Caco-2 (cell line): ENCODE data around the gene PJA2. TPM values are rescaled to one million over a fixed set of nuclear protein-coding genes. Genes with fewer than 3 reads are reported as not detected.
A peak's percentile ranks its signal among the peaks of the same experiment; 100 is the strongest.

Experiments
- BruUV-seq: library from RNA; stranded (reverse); fragments of 400-500 nt; replicated peaks from 2 replicates; lab custom pipeline; 2021; lab: Mats Ljungman, UMichigan
- CTCF ChIA-PET: fragments of 300-600 bp; sonication (Branson Sonifier 250); formaldehyde crosslinking; loops from one replicate; lab custom pipeline; 2022; ENCODE audit warnings: antibody characterized with exemption; lab: Charles Lee
- POLR2A ChIA-PET: fragments of 300-600 bp; sonication (Branson Sonifier 250); formaldehyde crosslinking; loops from one replicate; lab custom pipeline; 2022; ENCODE audit warnings: antibody characterized with exemption; lab: Charles Lee
- DNase-seq, 2 experiments: peaks; one replicate each; pipeline versions ENCODE4 v3.0.0 to v3.0.0-alpha.2; 2020 to 2022
- H3K27me3 ChIP-seq: replicated peaks from 2 replicates; pipeline ENCODE4 v1.6.0; 2011; ENCODE audit warnings: low read length; ENCODE audit not compliant: control insufficient read depth, insufficient read depth
- H3K36me3 ChIP-seq: 2 replicates; pipeline ENCODE4 v1.5.1; 2011; ENCODE audit warnings: low read length; ENCODE audit not compliant: control insufficient read depth, insufficient read depth
- H3K4me1 ChIP-seq: fragments of 250-450 bp; sonication (Bioruptor Pico); 2 replicates; pipeline ENCODE4 v1.5.1; 2020; ENCODE audit warnings: mild to moderate bottlenecking
- H3K4me3 ChIP-seq: 2 replicates; pipeline ENCODE4 v1.5.1; 2011; ENCODE audit warnings: low read depth, mild to moderate bottlenecking, control low read depth, low read length
- H3K9me3 ChIP-seq: fragments of 250-450 bp; sonication (Bioruptor Pico); 2 replicates; pipeline ENCODE4 v1.5.1; 2020; ENCODE audit warnings: mild to moderate bottlenecking, moderate library complexity
- H3K27ac Mint-ChIP-seq: one replicate; pipeline ENCODE4 v1.8.0; 2022; ENCODE audit warnings: mixed read lengths; ENCODE audit not compliant: unreplicated experiment
- H3K27me3 Mint-ChIP-seq: one replicate; pipeline ENCODE4 v1.8.0; 2022; ENCODE audit warnings: mixed read lengths; ENCODE audit not compliant: insufficient read depth, unreplicated experiment
- H3K36me3 Mint-ChIP-seq: one replicate; pipeline ENCODE4 v1.8.0; 2022; ENCODE audit warnings: mild to moderate bottlenecking, mixed read lengths; ENCODE audit not compliant: insufficient read depth, unreplicated experiment
- H3K4me1 Mint-ChIP-seq: one replicate; pipeline ENCODE4 v1.8.0; 2022; ENCODE audit warnings: low read depth, mixed read lengths; ENCODE audit not compliant: unreplicated experiment
- H3K4me3 Mint-ChIP-seq: one replicate; pipeline ENCODE4 v1.8.0; 2022; ENCODE audit warnings: mild to moderate bottlenecking, moderate library complexity, mixed read lengths; ENCODE audit not compliant: unreplicated experiment
- H3K9me3 Mint-ChIP-seq: one replicate; pipeline ENCODE4 v1.8.0; 2022; ENCODE audit warnings: mixed read lengths; ENCODE audit not compliant: unreplicated experiment
- intact Hi-C: fragments of 100-400 bp; cut with micrococcal nuclease; formaldehyde crosslinking; loops from one replicate; pipeline ENCODE4 v1.10.0; 2022; ENCODE audit not compliant: unreplicated experiment
- total RNA-seq: library from RNA; stranded (reverse); gene quantifications from 2 replicates; pipeline ENCODE4 v1.2.3, GENCODE V29; 2022
- TF ChIP-seq, protein P1 (sequence below), 2 experiments: fragments of 200-600 bp in 1 of 2; IDR thresholded peaks; 1 replicate in 1 of 2; 2 replicates in 1 of 2; pipeline versions ENCODE4 v1.5.1 to v1.8.0; 2011 to 2022; ENCODE audit warnings: antibody characterized with exemption in 1 of 2, control low read depth in 1 of 2, inconsistent platforms in 1 of 2, low read depth in 1 of 2, low read length in 1 of 2, mild to moderate bottlenecking in 1 of 2, moderate library complexity in 1 of 2; ENCODE audit not compliant: insufficient read depth in 1 of 2, severe bottlenecking in 1 of 2, unreplicated experiment in 1 of 2

Gene PJA2
- total RNA-seq, 1 experiment from 2014 or later = 34.2 TPM

DNA sequence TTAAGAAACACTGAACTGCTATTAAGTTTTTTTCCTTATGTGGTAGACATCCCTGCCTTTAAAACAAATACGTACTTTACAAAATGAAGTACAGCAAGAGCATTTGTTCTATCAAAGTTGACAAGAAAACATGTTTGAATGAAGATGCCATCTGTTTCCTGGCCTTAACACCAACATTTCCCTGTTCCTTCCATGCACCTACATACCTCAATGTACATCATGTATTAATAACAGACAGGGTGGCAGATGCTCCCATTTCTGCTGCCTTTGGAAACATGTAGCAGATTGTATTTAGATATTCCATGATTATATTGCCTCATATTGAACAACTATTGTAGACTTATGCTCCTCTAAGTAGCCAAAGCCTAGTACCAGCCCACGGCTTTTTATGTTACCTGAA lies 104.4 kb downstream of the PJA2 start:
- no peak overlapping the region for H3K4me3 Mint-ChIP-seq

DNA sequence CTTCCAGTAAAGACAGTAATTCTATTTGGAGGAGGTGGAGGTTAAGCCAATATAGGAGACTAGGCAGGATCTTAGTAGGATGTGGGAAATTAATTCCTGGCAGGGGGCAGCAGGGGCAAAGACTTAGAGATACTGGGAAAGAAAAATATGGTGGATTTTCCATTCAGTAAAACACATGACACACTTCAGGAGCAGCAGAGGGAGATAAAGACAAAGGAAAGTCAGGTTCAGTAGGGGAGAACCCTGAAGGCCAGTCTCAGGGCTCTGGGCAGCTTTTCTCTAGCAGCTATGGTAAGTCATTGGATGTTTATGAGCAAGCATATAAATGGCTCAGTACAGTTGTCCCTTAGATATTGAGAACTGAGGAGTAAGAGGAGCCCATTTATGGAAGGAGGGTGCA lies 105.5 kb downstream of the PJA2 start:
- Mint-ChIP-seq H3K27ac (no peak overlapping the region), H3K9me3 (no peaks in the 10 kb centered on the region), H3K36me3 (no peaks in the 10 kb centered on the region), H3K4me1 (no peaks in the 10 kb centered on the region), H3K4me3 (no peak overlapping the region), H3K27me3 (peaks cover under 1% of the 10 kb centered on the region)
- CTCF ChIA-PET = no interaction called here
- intact Hi-C loops = loop anchor here (1.0 to 2.0 kb wide), 2 partner anchors 164 to 384 kb away; no protein-coding TSS in a partner anchor
- H3K4me3 ChIP-seq = no peak overlapping the region
- TF ChIP-seq, protein P1, sequence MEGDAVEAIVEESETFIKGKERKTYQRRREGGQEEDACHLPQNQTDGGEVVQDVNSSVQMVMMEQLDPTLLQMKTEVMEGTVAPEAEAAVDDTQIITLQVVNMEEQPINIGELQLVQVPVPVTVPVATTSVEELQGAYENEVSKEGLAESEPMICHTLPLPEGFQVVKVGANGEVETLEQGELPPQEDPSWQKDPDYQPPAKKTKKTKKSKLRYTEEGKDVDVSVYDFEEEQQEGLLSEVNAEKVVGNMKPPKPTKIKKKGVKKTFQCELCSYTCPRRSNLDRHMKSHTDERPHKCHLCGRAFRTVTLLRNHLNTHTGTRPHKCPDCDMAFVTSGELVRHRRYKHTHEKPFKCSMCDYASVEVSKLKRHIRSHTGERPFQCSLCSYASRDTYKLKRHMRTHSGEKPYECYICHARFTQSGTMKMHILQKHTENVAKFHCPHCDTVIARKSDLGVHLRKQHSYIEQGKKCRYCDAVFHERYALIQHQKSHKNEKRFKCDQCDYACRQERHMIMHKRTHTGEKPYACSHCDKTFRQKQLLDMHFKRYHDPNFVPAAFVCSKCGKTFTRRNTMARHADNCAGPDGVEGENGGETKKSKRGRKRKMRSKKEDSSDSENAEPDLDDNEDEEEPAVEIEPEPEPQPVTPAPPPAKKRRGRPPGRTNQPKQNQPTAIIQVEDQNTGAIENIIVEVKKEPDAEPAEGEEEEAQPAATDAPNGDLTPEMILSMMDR (IDR thresholded peaks at IDR 0.05; ENCODE audit: insufficient read depth in 1 of 2, low read depth in 1 of 2, low read length in 1 of 2, severe bottlenecking in 1 of 2, unreplicated experiment in 1 of 2) = peak in 1 of 2 experiments; percentile 18
- DNase-seq = no peak
- H3K27me3 ChIP-seq = no peaks in the 10 kb centered on the region
- no peaks in the 10 kb centered on the region for H3K4me1 ChIP-seq
- H3K9me3 ChIP-seq = no peaks in the 10 kb centered on the region; the same call in 1 of the 2 replicates
- POLR2A ChIA-PET = no interaction called here
- no peaks in the 10 kb centered on the region for H3K36me3 ChIP-seq
- no TSS peak for BruUV-seq

More for the DNA sequence above, 104.4 kb downstream of the PJA2 start:
- Mint-ChIP-seq H3K36me3 (no peaks in the 10 kb centered on the region), H3K9me3 (no peaks in the 10 kb centered on the region), H3K27ac (no peak overlapping the region), H3K27me3 (peaks cover 5% of the 10 kb centered on the region), H3K4me1 (no peaks in the 10 kb centered on the region)
- intact Hi-C loops = loop anchor here (2.0 kb wide), 1 partner anchor 163 kb away; no protein-coding TSS in a partner anchor
- Histone ChIP-seq H3K4me3 (no peak overlapping the region), H3K9me3 (no peaks in the 10 kb centered on the region; the same call in 1 of the 2 replicates), H3K4me1 (no peaks in the 10 kb centered on the region), H3K27me3 (no peaks in the 10 kb centered on the region), H3K36me3 (no peaks in the 10 kb centered on the region)
- no peak for DNase-seq
- TF ChIP-seq, protein P1 (IDR thresholded peaks at IDR 0.05; ENCODE audit: insufficient read depth in 1 of 2, low read depth in 1 of 2, low read length in 1 of 2, severe bottlenecking in 1 of 2, unreplicated experiment in 1 of 2) = no peak
- no TSS peak for BruUV-seq
- POLR2A ChIA-PET = no interaction called here
- CTCF ChIA-PET = no interaction called here

DNA sequence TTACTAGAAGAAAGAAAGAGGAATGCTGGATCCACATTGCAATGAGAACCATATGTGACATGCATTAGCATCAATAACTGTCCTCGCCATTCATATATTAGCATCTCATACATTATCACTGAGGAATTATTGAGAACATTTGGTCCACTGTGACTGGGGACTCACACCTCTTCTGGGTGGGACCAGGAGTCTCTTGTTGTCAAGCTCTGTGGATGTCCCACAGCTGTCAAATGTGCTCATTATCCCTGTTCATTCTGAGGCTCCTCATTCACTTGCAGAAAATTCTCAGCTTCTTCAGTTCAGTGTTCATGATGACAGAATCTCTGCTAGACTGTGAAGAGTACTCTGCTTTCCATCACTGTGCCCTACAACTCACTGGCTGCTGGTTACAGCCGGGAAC lies 109.4 kb downstream of the PJA2 start:
- TF ChIP-seq, protein P1 (IDR thresholded peaks at IDR 0.05; ENCODE audit: insufficient read depth in 1 of 2, low read depth in 1 of 2, low read length in 1 of 2, severe bottlenecking in 1 of 2, unreplicated experiment in 1 of 2) = no peak
- POLR2A ChIA-PET = no interaction called here
- peaks cover 4% of the 10 kb centered on the region for H3K27me3 Mint-ChIP-seq

More for the DNA sequence above, 109.4 kb downstream of the PJA2 start:
- H3K4me1 ChIP-seq = no peaks in the 10 kb centered on the region
- H3K9me3 ChIP-seq = no peaks in the 10 kb centered on the region; the same call in 1 of the 2 replicates
- H3K27ac Mint-ChIP-seq = no peak overlapping the region
- BruUV-seq = no TSS peak
- intact Hi-C loops = no loop called here
- no peaks in the 10 kb centered on the region for H3K36me3 ChIP-seq
- H3K4me3 ChIP-seq = no peak overlapping the region
- H3K27me3 ChIP-seq = no peaks in the 10 kb centered on the region
- H3K36me3 Mint-ChIP-seq = no peaks in the 10 kb centered on the region
- no peak for DNase-seq
- H3K4me3 Mint-ChIP-seq = no peak overlapping the region
- no peaks in the 10 kb centered on the region for H3K9me3 Mint-ChIP-seq
- CTCF ChIA-PET = no interaction called here
- H3K4me1 Mint-ChIP-seq = no peaks in the 10 kb centered on the region
